H1 (cell line): ENCODE data around the gene MAGI1. TPM values are rescaled to one million over a fixed set of nuclear protein-coding genes. Genes with fewer than 3 reads are reported as not detected.
A peak's percentile ranks its signal among the peaks of the same experiment; 100 is the strongest.

ENCODE experiments used
- CTCF ChIA-PET: fragments of 300-600 bp; sonication (Branson Sonifier 250); formaldehyde crosslinking; loops from one replicate; lab custom pipeline; 2021; ENCODE audit not compliant: partially characterized antibody; lab: Charles Lee
- POLR2A ChIA-PET: fragments of 300-600 bp; sonication (Branson Sonifier 250); formaldehyde crosslinking; loops from one replicate; lab custom pipeline; 2021; ENCODE audit warnings: inconsistent platforms; ENCODE audit not compliant: partially characterized antibody; lab: Charles Lee
- DNase-seq, 2 experiments: peaks; one replicate each; pipeline versions ENCODE4 v3.0.0 to v3.0.0-alpha.2; 2010 to 2022; ENCODE audit warnings: low spot score in 2 of 2, low read depth in 1 of 2, mixed read lengths in 1 of 2
- FAIRE-seq: peaks from 2 replicates; lab custom pipeline; 2011; peaks lifted over from hg19 to GRCh38; lab: Jason Lieb, UNC
- H2AFZ ChIP-seq: 2 replicates; pipeline ENCODE4 v1.8.1; 2012; ENCODE audit warnings: low read length, inconsistent platforms
- H2AK5ac ChIP-seq: 2 replicates; pipeline ENCODE4 v1.6.1; 2013; ENCODE audit warnings: low read depth, low read length
- H2BK120ac ChIP-seq: replicated peaks from 2 replicates; pipeline ENCODE3; 2013; ENCODE audit warnings: low read depth, low read length, inconsistent platforms
- H2BK12ac ChIP-seq: 2 replicates; pipeline ENCODE4 v1.6.1; 2013; ENCODE audit warnings: low read depth, low read length
- H2BK15ac ChIP-seq: 2 replicates; pipeline ENCODE4 v1.6.1; 2013; ENCODE audit warnings: low read length
- H2BK20ac ChIP-seq: 2 replicates; pipeline ENCODE4 v1.6.1; 2013; ENCODE audit warnings: low read length
- H2BK5ac ChIP-seq: 2 replicates; pipeline ENCODE4 v1.6.1; 2013; ENCODE audit warnings: low read depth, low read length
- H3K14ac ChIP-seq: 2 replicates; pipeline ENCODE4 v1.6.1; 2013; ENCODE audit warnings: inconsistent platforms; ENCODE audit not compliant: insufficient read length
- H3K18ac ChIP-seq: 2 replicates; pipeline ENCODE4 v1.6.1; 2013; ENCODE audit warnings: low read length; ENCODE audit errors: extremely low read depth
- H3K23ac ChIP-seq: 2 replicates; pipeline ENCODE4 v1.6.1; 2013; ENCODE audit warnings: inconsistent platforms; ENCODE audit not compliant: insufficient read length
- H3K23me2 ChIP-seq: 2 replicates; pipeline ENCODE4 v1.6.1; 2013; ENCODE audit warnings: low read depth, low read length
- H3K27ac ChIP-seq: 2 replicates; pipeline ENCODE4 v1.6.1; 2011; ENCODE audit warnings: low read depth, low read length, inconsistent platforms
- H3K27me3 ChIP-seq, 4 experiments: replicated peaks in 1 of 4; 1 replicate in 1 of 4; 2 replicates in 3 of 4; pipeline versions ENCODE4 v1.6.1 to v1.8.1; 2011 to 2013; ENCODE audit warnings: low read length in 3 of 4, mild to moderate bottlenecking in 3 of 4, inconsistent platforms in 2 of 4, mixed read lengths in 2 of 4, moderate library complexity in 1 of 4; ENCODE audit not compliant: control insufficient read depth in 3 of 4, insufficient read depth in 3 of 4; ENCODE audit errors: extremely low read depth in 1 of 4
- H3K36me3 ChIP-seq, 4 experiments: 2 replicates each; pipeline versions ENCODE4 v1.6.1 to v1.8.1; 2011 to 2013; ENCODE audit warnings: mild to moderate bottlenecking in 4 of 4, low read length in 3 of 4, moderate library complexity in 2 of 4, control low read depth in 1 of 4, inconsistent platforms in 1 of 4; ENCODE audit not compliant: insufficient read depth in 4 of 4, control insufficient read depth in 2 of 4
- H3K4ac ChIP-seq: replicated peaks from 2 replicates; pipeline ENCODE3; 2013; ENCODE audit warnings: low read length, low read depth, mixed read lengths, inconsistent platforms; ENCODE audit not compliant: insufficient read length
- H3K4me1 ChIP-seq, 4 experiments: replicated peaks in 1 of 4; 1 replicate in 1 of 4; 2 replicates in 3 of 4; pipeline versions ENCODE4 v1.6.1 to v1.8.1; 2011 to 2013; ENCODE audit warnings: low read length in 3 of 4, inconsistent platforms in 2 of 4, mixed read lengths in 1 of 4; ENCODE audit not compliant: insufficient read depth in 4 of 4, control insufficient read depth in 3 of 4
- H3K4me2 ChIP-seq, 2 experiments: 2 replicates each; pipeline versions ENCODE4 v1.6.1 to v1.8.1; 2011 to 2013; ENCODE audit warnings: low read depth in 2 of 2, low read length in 2 of 2, control low read depth in 1 of 2, inconsistent platforms in 1 of 2, mild to moderate bottlenecking in 1 of 2; ENCODE audit not compliant: insufficient read depth in 1 of 2
- H3K4me3 ChIP-seq, 4 experiments: fragments of 200-600, 300-600 bp in 1 of 4; sonication (generic), shearing (Covaris generic), sonication (Bioruptor Twin) in 1 of 4; 2 replicates each; pipeline versions ENCODE4 v1.5.1 to v1.8.1; 2011 to 2016; ENCODE audit warnings: low read length in 4 of 4, low read depth in 3 of 4, control low read depth in 2 of 4, inconsistent platforms in 2 of 4, mild to moderate bottlenecking in 2 of 4, mixed read lengths in 1 of 4, moderate library complexity in 1 of 4; ENCODE audit not compliant: insufficient read depth in 2 of 4; ENCODE audit errors: extremely low read depth in 1 of 4
- H3K56ac ChIP-seq: replicated peaks from 2 replicates; pipeline ENCODE3; 2013; ENCODE audit warnings: low read depth, mild to moderate bottlenecking, mixed read lengths, low read length, inconsistent platforms; ENCODE audit not compliant: insufficient read length
- H3K79me1 ChIP-seq: 2 replicates; pipeline ENCODE4 v1.6.1; 2013; ENCODE audit warnings: low read depth, low read length, control low read depth
- H3K79me2 ChIP-seq, 2 experiments: 2 replicates each; pipeline versions ENCODE4 v1.6.1 to v1.8.1; 2012 to 2013; ENCODE audit warnings: low read length in 2 of 2, mild to moderate bottlenecking in 2 of 2, inconsistent platforms in 1 of 2; ENCODE audit not compliant: insufficient read depth in 2 of 2, control insufficient read depth in 1 of 2
- H3K9ac ChIP-seq, 4 experiments: replicated peaks in 1 of 4; 1 replicate in 1 of 4; 2 replicates in 3 of 4; pipeline versions ENCODE4 v1.6.1 to v1.8.1; 2011 to 2013; ENCODE audit warnings: low read depth in 3 of 4, low read length in 3 of 4, control low read depth in 2 of 4, mild to moderate bottlenecking in 2 of 4, moderate library complexity in 2 of 4, inconsistent platforms in 1 of 4; ENCODE audit errors: extremely low read depth in 1 of 4
- H3K9me3 ChIP-seq, 2 experiments: 2 replicates each; pipeline versions ENCODE4 v1.6.1 to v1.8.1; 2012 to 2013; ENCODE audit warnings: mild to moderate bottlenecking in 2 of 2, moderate library complexity in 2 of 2, control low read depth in 1 of 2, inconsistent platforms in 1 of 2, low read depth in 1 of 2, low read length in 1 of 2, mixed read lengths in 1 of 2; ENCODE audit not compliant: insufficient read depth in 2 of 2
- H4K20me1 ChIP-seq, 2 experiments: replicated peaks in 1 of 2; 2 replicates each; pipeline versions ENCODE3 to v1.8.1; 2011 to 2013; ENCODE audit warnings: inconsistent platforms in 2 of 2, low read length in 2 of 2, mild to moderate bottlenecking in 1 of 2; ENCODE audit not compliant: insufficient read depth in 2 of 2, control insufficient read depth in 1 of 2
- H4K5ac ChIP-seq: 2 replicates; pipeline ENCODE4 v1.6.1; 2013; ENCODE audit warnings: low read length, low read depth, mixed read lengths, inconsistent platforms; ENCODE audit not compliant: insufficient read length
- H4K8ac ChIP-seq: 2 replicates; pipeline ENCODE4 v1.8.0; 2013; ENCODE audit warnings: mild to moderate bottlenecking, moderate library complexity, low read length, inconsistent platforms; ENCODE audit not compliant: insufficient read depth; ENCODE audit errors: extremely low read depth
- H4K91ac ChIP-seq: replicated peaks from 2 replicates; pipeline ENCODE3; 2013; ENCODE audit warnings: low read length, mixed read lengths, inconsistent platforms; ENCODE audit not compliant: insufficient read length
- BACH1 ChIP-seq: IDR thresholded peaks from 2 replicates; pipeline ENCODE4 v1.6.1; 2012; ENCODE audit warnings: low read length, improper control_type of control experiment
- CBX8 ChIP-seq: fragments of 300-800, 300-1000 bp; sonication (generic); IDR thresholded peaks from 2 replicates; pipeline ENCODE4 v1.7.1; 2016; ENCODE audit warnings: low read depth, low read length, borderline replicate concordance
- CREB1 ChIP-seq: IDR thresholded peaks from 2 replicates; pipeline ENCODE4 v1.6.1; 2012; ENCODE audit warnings: inconsistent platforms
- JUND ChIP-seq: IDR thresholded peaks from 2 replicates; pipeline ENCODE4 v1.6.1; 2011; ENCODE audit warnings: mild to moderate bottlenecking, improper control_type of control experiment, low read length
- MAFK ChIP-seq: IDR thresholded peaks from 2 replicates; pipeline ENCODE4 v1.6.1; 2012; ENCODE audit warnings: low read depth, mild to moderate bottlenecking, improper control_type of control experiment, low read length
- RAD21 ChIP-seq, 2 experiments: IDR thresholded peaks in 1 of 2; conservative IDR thresholded peaks in 1 of 2; 2 replicates each; pipeline ENCODE4 v1.6.1; 2011; ENCODE audit warnings: low read depth in 2 of 2, low read length in 2 of 2, improper control_type of control experiment in 1 of 2, inconsistent platforms in 1 of 2, mild to moderate bottlenecking in 1 of 2, moderate library complexity in 1 of 2
- SP1 ChIP-seq: IDR thresholded peaks from 2 replicates; pipeline ENCODE4 v1.6.1; 2011; ENCODE audit warnings: low read depth, low read length
- TCF12 ChIP-seq: IDR thresholded peaks from 2 replicates; pipeline ENCODE4 v1.6.1; 2011; ENCODE audit warnings: low read depth, mild to moderate bottlenecking, low read length
- ZNF274 ChIP-seq: IDR thresholded peaks from 2 replicates; pipeline ENCODE4 v1.7.0; 2012; ENCODE audit warnings: low read length, borderline replicate concordance; ENCODE audit errors: extremely low read depth
- WGBS, 2 experiments: shearing (Covaris generic) in 1 of 2; methylation state at CpG; one replicate each; pipeline versions ENCODE4 v1.1.6 to v1.1.7; 2013 to 2015; ENCODE audit warnings: low lambda C conversion rate in 2 of 2, mixed read lengths in 2 of 2, inconsistent platforms in 1 of 2, low coverage in 1 of 2, missing lambda C conversion rate in 1 of 2; ENCODE audit not compliant: insufficient replicate concordance in 2 of 2, insufficient coverage in 1 of 2, insufficient read length in 1 of 2; ENCODE audit errors: extremely low coverage in 1 of 2, missing lambda C conversion rate in 1 of 2; 5-methylcytosine and 5-hydroxymethylcytosine counted together
- polyA plus RNA-seq, 7 experiments: library from polyadenylated mRNA; depleted of rRNA in 3 of 7; stranded (reverse) in 5 of 7; unstranded in 2 of 7; fragments of >200 nt in 5 of 7; fragments of 200-250 nt in 2 of 7; gene quantifications; 1 replicate in 5 of 7; 2 replicates in 1 of 7; 4 replicates in 1 of 7; pipeline versions ENCODE4 v1.2.1 to v1.2.3, GENCODE V29; 2011 to 2013; ENCODE audit warnings: missing spikeins in 2 of 7, mixed read lengths in 2 of 7
- total RNA-seq: library from RNA; stranded (reverse); fragmentation: NEBNext Ultra II Directional; extraction: Animal tissue kit (Norgen Biotek cat#: 25700); gene quantifications from 2 replicates; pipeline ENCODE4 v1.2.1, GENCODE V29; 2021

Gene MAGI1
- total and polyA plus RNA-seq, 2 of the 8 experiments (the other 6 are each of a cell fraction or from before 2014, with no cell fraction given) = 19.8 to 78.0 TPM

- Histone ChIP-seq H2BK15ac (no peak overlapping the region), H3K9me3 (no peaks in the 10 kb centered on the region), H3K9ac (no peak overlapping the region), H3K4me2 (no peak overlapping the region), H3K23ac (no peak overlapping the region), H3K4me1 (peaks cover 0 to 13% (median 2%) of the 10 kb centered on the region in 4 experiments; a peak in 3 of 7 replicates), H3K4ac (no peak overlapping the region), H3K18ac (no peak overlapping the region), H3K79me1 (peaks cover 4% of the 10 kb centered on the region; the same call in 1 of the 2 replicates), H2AFZ (no peak overlapping the region), H3K27ac (no peak overlapping the region), H3K4me3 (no peak overlapping the region), H2AK5ac (no peak overlapping the region), H3K27me3 (no peaks in the 10 kb centered on the region), H4K8ac (no peak overlapping the region), H3K14ac (no peak overlapping the region), H3K36me3 (no peaks in the 10 kb centered on the region), H2BK12ac (no peak overlapping the region), H3K56ac (no peak overlapping the region), H4K5ac (no peak overlapping the region), H3K79me2 (peaks cover 0 to 60% of the 10 kb centered on the region in 2 experiments; a peak in 3 of 4 replicates), H2BK120ac (no peak overlapping the region), H4K91ac (no peak overlapping the region), H2BK20ac (no peak overlapping the region), H3K23me2 (no peaks in the 10 kb centered on the region), H2BK5ac (no peak overlapping the region), H4K20me1 (peaks cover 0 to 12% of the 10 kb centered on the region in 2 experiments)
- CTCF ChIA-PET = interaction anchor here (1.0 kb wide), 1 partner anchor 15 kb away, joined by 4 read pairs; no protein-coding TSS in a partner anchor
- POLR2A ChIA-PET = interaction anchor here (0.6 to 1.1 kb wide), 4 partner anchors 14 to 40 kb away, joined by 3 to 5 read pairs (median 3); no protein-coding TSS in a partner anchor
- no peak for DNase-seq
- TF ChIP-seq ZNF274 = no peak
- TF ChIP-seq MAFK = no peak
- TF ChIP-seq RAD21 (IDR thresholded peaks at IDR 0.05 in 1 of 2, conservative IDR thresholded peaks at IDR 0.05 in 1 of 2; ENCODE audit: low read depth in 2 of 2, low read length in 2 of 2) = no peak
- TF ChIP-seq CREB1 = peak; percentile 88
- TF ChIP-seq SP1 = no peak
- TF ChIP-seq TCF12 = no peak
- no peak for TF ChIP-seq CBX8
- no peak for TF ChIP-seq BACH1
- no peak for TF ChIP-seq JUND
- no peak for FAIRE-seq
- 86% methylated on average over 1 of the region's 1 CpG; no CpG with 5 or more reads in 1 of the 2 experiments for WGBS, 2 experiments
Observed at GRCh38 chr3:65993134-65993900, 45.4 kb downstream of the MAGI1 start.
